ENCODE results near the gene COPS7A.

GRCh38 chr12:6752921-6753771, 29.3 kb downstream of the COPS7A start, which contains the start of gene MLF2:
- TF ChIP-seq CTCF (conservative IDR thresholded peaks at IDR 0.05) (no peak; the same call in 1 of the 2 replicates), EZH2 (IDR thresholded peaks at IDR 0.05; ENCODE audit: low read depth) (no peak)
